Parathyroid adenoma (tissue), 2 donors: ENCODE results near the gene FBXL17.
A peak's percentile ranks its signal among the peaks of the same experiment; 100 is the strongest.

Experiments used
- H2AFZ ChIP-seq: fragments of 300-600 bp; sonication (generic); one replicate; pipeline ENCODE4 v1.7.0; 2017; ENCODE audit warnings: antibody characterized with exemption, mild to moderate bottlenecking
- H3K27ac ChIP-seq: fragments of 300-600 bp; sonication (generic); one replicate; pipeline ENCODE4 v1.7.0; 2017
- H3K27me3 ChIP-seq: fragments of 300-600 bp; sonication (generic); one replicate; pipeline ENCODE4 v1.7.0; 2017; ENCODE audit warnings: low read length; ENCODE audit not compliant: control insufficient read depth, insufficient read depth
- H3K36me3 ChIP-seq: fragments of 300-600 bp; sonication (generic); one replicate; pipeline ENCODE4 v1.7.0; 2017; ENCODE audit warnings: low read length; ENCODE audit not compliant: control insufficient read depth, insufficient read depth
- H3K4me1 ChIP-seq: fragments of 300-600 bp; sonication (generic); one replicate; pipeline ENCODE4 v1.7.0; 2017; ENCODE audit warnings: control low read depth
- H3K4me2 ChIP-seq: fragments of 300-600 bp; sonication (generic); one replicate; pipeline ENCODE4 v1.7.0; 2017; ENCODE audit warnings: low read length
- H3K4me3 ChIP-seq: fragments of 300-600 bp; sonication (generic); one replicate; pipeline ENCODE4 v1.7.0; 2017; ENCODE audit warnings: low read depth, low read length
- H3K79me2 ChIP-seq: fragments of 300-600 bp; sonication (generic); one replicate; pipeline ENCODE4 v1.7.0; 2017; ENCODE audit warnings: control low read depth
- H3K9ac ChIP-seq: fragments of 300-600 bp; sonication (generic); one replicate; pipeline ENCODE4 v1.7.0; 2017; ENCODE audit warnings: mild to moderate bottlenecking
- H3K9me3 ChIP-seq: fragments of 300-600 bp; sonication (generic); one replicate; pipeline ENCODE4 v1.7.0; 2017; ENCODE audit warnings: low read length; ENCODE audit not compliant: control insufficient read depth
- TF ChIP-seq, protein P1 (sequence below): fragments of 300-600 bp; sonication (generic); IDR thresholded peaks from one replicate; pipeline ENCODE4 v1.7.0; 2017; ENCODE audit warnings: antibody characterized with exemption, mild to moderate bottlenecking
- donor health status: primary hyperparathyroidism.

FBXL17 gene

DNA sequence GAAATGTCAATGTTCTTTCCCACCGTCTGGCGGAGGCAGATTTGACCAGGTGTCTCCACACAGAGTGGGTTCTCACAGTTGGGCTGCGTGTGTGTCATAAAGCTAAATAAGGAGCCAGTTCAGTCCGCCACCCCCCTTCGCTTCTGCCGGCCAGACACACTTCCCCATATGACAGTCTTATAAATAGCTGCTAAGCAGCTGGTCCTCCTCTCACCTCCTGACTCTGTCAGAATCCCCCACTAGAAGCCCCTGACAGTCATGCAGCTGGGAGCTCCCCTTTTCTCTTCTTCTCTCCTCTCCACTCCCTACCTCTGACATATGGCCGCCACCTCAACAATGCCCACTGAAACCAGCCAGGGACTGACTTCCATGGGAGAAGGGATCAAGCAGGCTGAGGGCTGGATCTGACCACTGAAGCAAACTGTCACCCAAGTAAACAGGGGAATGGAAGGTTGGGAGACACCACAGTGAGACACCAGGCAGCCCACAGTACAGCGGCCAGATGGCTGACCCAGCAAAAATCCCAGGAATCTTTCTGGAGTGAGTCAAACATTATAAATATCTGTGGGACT, 569.2 kb downstream of the FBXL17 start:
- Histone ChIP-seq H3K4me2 (no peak overlapping the region), H3K4me3 (no peak overlapping the region), H3K79me2 (no peaks in the 10 kb centered on the region), H3K27me3 (no peaks in the 10 kb centered on the region), H3K27ac (no peak overlapping the region), H3K4me1 (peaks cover 9% of the 10 kb centered on the region), H3K9ac (no peak overlapping the region), H3K36me3 (no peaks in the 10 kb centered on the region), H3K9me3 (no peaks in the 10 kb centered on the region), H2AFZ (no peak overlapping the region)
- TF ChIP-seq, protein P1, sequence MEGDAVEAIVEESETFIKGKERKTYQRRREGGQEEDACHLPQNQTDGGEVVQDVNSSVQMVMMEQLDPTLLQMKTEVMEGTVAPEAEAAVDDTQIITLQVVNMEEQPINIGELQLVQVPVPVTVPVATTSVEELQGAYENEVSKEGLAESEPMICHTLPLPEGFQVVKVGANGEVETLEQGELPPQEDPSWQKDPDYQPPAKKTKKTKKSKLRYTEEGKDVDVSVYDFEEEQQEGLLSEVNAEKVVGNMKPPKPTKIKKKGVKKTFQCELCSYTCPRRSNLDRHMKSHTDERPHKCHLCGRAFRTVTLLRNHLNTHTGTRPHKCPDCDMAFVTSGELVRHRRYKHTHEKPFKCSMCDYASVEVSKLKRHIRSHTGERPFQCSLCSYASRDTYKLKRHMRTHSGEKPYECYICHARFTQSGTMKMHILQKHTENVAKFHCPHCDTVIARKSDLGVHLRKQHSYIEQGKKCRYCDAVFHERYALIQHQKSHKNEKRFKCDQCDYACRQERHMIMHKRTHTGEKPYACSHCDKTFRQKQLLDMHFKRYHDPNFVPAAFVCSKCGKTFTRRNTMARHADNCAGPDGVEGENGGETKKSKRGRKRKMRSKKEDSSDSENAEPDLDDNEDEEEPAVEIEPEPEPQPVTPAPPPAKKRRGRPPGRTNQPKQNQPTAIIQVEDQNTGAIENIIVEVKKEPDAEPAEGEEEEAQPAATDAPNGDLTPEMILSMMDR: no peak

DNA sequence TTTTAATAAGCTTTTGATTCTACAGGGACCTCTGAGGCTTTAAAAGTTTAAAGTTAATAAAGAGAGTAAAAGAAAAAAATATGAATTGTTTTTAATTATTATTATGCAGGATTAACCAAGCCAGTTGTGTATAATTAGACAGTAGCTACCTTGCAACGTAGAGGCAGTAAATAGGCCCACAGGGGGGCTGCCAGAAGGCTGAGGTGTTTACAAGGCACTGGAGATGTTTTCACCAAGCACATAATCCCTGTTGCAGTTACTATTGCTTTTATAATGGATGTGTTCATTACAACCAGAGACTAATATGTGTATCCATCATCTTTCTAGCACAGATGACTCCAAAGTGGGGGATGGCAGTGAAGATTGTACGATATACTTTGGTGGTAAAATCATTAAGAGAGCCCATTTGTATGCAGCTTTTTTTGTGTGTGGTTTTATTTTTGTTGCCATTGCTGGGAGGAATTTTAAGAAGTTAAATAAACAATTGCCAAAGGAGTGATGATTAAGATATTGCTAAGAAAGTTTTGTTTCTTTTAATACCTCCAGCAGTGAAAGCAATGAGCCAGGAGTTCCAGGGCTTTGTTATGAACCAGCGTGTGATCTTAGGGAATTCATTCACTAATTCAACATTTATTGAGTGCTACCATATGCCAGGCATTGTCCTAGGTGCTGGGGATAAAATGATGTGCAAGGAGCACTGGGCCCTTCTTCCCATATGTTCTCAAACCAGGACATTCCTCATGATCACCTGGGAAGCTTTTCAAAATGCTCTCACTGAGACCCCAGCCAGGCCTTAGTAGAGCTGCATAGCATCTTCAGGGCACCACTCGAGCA, 572.5 kb downstream of the FBXL17 start:
- Histone ChIP-seq H3K9me3 (no peaks in the 10 kb centered on the region), H2AFZ (peak overlapping the region; percentile 70), H3K27ac (no peak overlapping the region), H3K79me2 (no peaks in the 10 kb centered on the region), H3K36me3 (no peaks in the 10 kb centered on the region), H3K4me1 (peaks cover 9% of the 10 kb centered on the region), H3K4me2 (no peak overlapping the region), H3K4me3 (no peak overlapping the region), H3K9ac (no peak overlapping the region), H3K27me3 (no peaks in the 10 kb centered on the region)
- TF ChIP-seq, protein P1: no peak
